RWPE1 (cell line): ENCODE data around the gene XPO5.

Experiments used
- CTCF ChIA-PET: fragments of 350-600 bp; sonication (Branson Sonifier 250); formaldehyde crosslinking; extraction: SDS; loops from one replicate; lab custom pipeline; 2021; lab: Yijun Ruan, JAX
- POLR2A ChIA-PET: fragments of 400-600 bp; formaldehyde crosslinking; extraction: SDS; loops from one replicate; lab custom pipeline; 2020; ENCODE audit warnings: antibody characterized with exemption; ENCODE audit not compliant: low non-redundant PET; lab: Yijun Ruan, JAX
- DNase-seq: peaks from one replicate; pipeline ENCODE4 v3.0.0; 2012; ENCODE audit warnings: low spot score
- H3K27ac ChIP-seq: fragments of 450-650 bp; 2 replicates; pipeline ENCODE4 v1.5.1; 2017
- CTCF ChIP-seq: fragments of 450-650 bp; conservative IDR thresholded peaks from 2 replicates; pipeline ENCODE4 v1.5.1; 2017; ENCODE audit warnings: low read depth, mild to moderate bottlenecking

Gene XPO5

DNA sequence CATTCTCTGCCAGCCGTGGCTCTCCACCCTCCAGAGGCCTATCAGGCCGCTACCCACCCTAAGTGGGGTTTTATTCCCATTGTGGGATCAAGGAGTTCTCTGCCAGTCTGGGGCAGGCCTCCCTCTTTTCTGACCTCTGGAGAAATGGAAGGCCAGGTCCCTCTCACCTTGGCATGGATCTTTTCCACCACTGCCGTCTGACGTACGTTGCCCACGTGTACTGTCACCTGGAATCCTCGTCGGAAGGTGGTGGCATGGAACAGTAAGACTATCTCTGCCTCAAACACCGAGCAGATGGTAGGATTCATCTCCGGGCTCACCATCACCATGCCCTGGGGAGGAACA lies 46.0 kb upstream of the XPO5 start:
- no peak for DNase-seq
- CTCF ChIA-PET: interaction anchor here (2.3 kb wide), 1 partner anchor 14 kb away, joined by 9 read pairs; no protein-coding TSS in a partner anchor
- POLR2A ChIA-PET: no interaction called here
- peak overlapping the region; percentile 52 for H3K27ac ChIP-seq
- no peak for TF ChIP-seq CTCF

DNA sequence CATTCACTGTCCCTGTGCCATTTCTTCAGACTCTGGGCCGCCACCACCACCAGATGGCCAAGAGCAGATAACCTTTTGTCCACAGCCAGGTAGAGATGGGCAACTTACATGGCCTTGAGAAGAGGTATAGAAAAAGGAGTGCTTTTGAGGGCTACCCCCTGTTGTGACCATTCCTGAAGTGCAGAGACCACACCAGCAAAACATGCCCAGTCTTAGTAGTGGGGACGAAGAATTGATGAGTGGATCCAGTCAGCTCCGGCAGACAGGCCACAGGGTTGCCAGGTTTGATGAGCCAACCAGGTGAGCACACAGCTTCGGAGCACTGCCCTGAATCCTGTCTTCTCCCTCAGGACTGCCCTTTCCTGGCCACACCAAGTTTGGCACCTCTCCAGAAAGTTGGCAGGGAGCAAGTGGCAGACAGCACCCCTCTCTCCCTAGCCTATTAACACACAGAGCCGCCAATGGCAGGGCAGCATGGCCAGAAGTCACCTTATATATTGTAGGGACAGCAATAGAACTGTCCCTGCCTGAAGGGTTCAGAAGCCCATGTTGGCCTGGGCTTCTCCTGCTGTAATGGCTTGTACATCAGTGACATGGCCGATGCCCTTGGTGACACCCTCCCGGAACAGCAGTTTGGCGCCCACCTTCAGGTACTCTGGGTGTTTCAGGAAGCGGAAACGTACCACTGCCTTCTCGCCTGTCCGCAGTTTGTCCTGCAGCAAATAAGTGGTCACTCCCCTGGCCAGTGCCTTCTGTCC lies 45.4 kb upstream of the XPO5 start:
- no peak for TF ChIP-seq CTCF

DNA sequence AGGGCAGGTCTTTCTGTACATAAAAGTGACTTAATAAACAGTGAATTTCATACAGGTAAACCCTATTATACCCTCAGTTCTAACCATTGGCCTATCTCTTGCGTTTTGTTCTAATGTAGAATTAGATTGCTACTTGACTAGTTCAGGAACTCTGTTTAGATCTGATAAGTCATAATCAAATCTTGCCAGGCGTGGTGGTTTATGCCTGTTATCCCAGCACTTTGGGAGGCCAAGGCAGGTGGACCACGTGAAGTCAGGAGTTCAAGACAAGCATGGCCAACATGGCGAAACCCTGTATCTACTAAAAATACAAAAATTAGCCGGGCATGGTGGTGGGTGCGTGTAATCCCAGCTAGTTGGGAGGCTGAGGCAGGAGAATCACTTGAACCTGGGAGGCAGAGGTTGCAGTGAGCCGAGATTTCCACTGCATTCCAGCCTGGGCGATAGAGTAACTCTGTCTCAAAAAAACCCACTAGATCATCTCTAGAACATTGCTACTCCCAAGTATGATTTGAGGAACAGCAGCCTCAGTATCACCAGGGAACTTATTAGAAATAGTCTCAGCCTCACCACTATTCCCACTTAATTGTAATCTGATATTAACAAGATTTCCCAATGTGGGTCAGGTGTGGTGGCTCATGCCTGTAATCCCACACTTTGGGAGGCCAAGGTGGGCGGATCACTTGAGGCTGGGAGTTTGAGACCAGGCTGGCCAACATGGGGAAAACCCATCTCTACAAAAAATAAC lies 41.1 kb upstream of the XPO5 start:
- DNase-seq: no peak
- TF ChIP-seq CTCF: no peak
- CTCF ChIA-PET: interaction anchor here (0.6 to 1.2 kb wide), 2 partner anchors 8 to 23 kb away, joined by 4 to 8 read pairs; no protein-coding TSS in a partner anchor
- H3K27ac ChIP-seq: peak overlapping the region; percentile 36
- POLR2A ChIA-PET: interaction anchor here (0.8 kb wide), 1 partner anchor 13 kb away, joined by 3 read pairs; the partner anchor contains the start of gene GTPBP2

More for the DNA sequence above, 45.4 kb upstream of the XPO5 start:
- ChIA-PET CTCF (interaction anchor here (0.7 to 2.3 kb wide), 2 partner anchors 13 to 131 kb away, joined by 3 to 9 read pairs; no protein-coding TSS in a partner anchor), POLR2A (no interaction called here)
- peak overlapping the region; percentile 52 for H3K27ac ChIP-seq
- no peak for DNase-seq

DNA sequence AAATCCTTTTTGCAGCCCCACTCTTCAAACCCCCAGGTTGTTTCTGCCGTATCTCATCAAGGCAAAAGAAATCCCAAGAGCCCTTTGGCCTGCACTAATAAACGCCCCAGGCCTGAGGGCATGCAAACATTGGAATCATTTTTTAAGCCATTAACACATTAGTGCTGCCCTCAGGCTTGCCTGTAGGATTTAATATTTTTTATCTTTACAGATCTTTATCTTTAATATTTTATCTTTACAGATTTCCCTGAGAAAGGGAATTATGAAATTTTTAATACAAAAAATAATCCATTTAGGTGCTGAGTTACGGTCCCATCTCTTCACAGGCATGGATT lies 38.5 kb upstream of the XPO5 start:
- H3K27ac ChIP-seq: no peak overlapping the region
- no peak for DNase-seq
- ChIA-PET POLR2A (interaction anchor here (0.7 kb wide), 1 partner anchor 15 kb away, joined by 3 read pairs; the partner anchor contains the start of gene GTPBP2), CTCF (interaction anchor here (0.6 kb wide), 1 partner anchor 442 kb away, joined by 3 read pairs; no protein-coding TSS in a partner anchor)
- TF ChIP-seq CTCF: no peak

DNA sequence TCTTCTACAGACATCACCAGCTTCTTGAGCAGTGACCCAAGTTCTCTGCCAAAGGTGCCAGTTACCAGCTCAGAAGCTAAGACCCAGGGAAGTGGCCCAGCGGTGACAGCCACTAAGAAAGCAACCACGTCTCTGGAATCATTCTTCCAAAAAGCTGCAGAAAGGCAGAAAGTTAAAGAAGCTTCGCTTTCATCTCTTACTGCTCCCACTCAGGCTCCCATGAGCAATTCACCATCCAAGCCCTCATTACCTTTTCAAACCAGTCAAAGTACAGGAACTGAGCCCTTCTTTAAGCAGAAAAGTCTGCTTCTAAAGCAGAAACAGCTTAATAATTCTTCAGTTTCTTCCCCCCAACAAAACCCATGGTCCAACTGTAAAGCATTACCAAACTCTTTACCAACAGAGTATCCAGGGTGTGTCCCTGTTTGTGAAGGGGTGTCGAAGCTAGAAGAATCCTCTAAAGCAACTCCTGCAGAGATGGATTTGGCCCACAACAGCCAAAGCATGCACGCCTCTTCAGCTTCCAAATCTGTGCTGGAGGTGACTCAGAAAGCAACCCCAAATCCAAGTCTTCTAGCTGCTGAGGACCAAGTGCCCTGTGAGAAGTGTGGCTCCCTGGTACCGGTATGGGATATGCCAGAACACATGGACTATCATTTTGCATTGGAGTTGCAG lies 38.0 kb upstream of the XPO5 start:
- ChIA-PET POLR2A (interaction anchor here (0.7 kb wide), 1 partner anchor 15 kb away, joined by 3 read pairs; the partner anchor contains the start of gene GTPBP2), CTCF (interaction anchor here (0.6 kb wide), 1 partner anchor 442 kb away, joined by 3 read pairs; no protein-coding TSS in a partner anchor)
- TF ChIP-seq CTCF: no peak
- H3K27ac ChIP-seq: no peak overlapping the region
- no peak for DNase-seq

DNA sequence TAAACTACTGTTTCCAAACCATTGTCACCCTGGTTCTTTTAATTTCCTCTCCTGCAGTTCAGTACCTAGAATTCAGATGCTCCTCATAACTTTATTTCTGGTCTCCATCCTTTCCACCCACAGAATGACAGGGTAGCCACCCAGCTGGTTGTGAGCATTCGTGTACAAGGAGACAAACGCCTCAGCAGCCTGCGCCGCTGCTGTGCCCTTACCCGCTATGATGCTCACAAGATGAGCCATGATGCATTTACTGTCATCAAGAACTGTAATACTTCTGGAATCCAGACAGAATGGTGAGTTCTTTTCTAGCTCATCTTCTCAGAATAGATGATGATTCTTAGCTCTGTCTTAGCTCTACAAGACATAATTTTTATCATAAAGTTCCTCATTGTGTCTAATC lies 34.6 kb upstream of the XPO5 start:
- no peak for TF ChIP-seq CTCF
- H3K27ac ChIP-seq: no peak overlapping the region
- ChIA-PET CTCF (interaction anchor here (0.7 to 1.1 kb wide), 2 partner anchors 164 to 469 kb away, joined by 4 read pairs; no protein-coding TSS in a partner anchor), POLR2A (no interaction called here)
- DNase-seq: no peak
